NCI-H1930 (cell line): ENCODE results near the gene C17orf50.

ENCODE experiments used
- DNase-seq, 2 experiments: peaks; one replicate each; lab custom pipeline; 2025; lab: John Stamatoyannopoulos, UW

The C17orf50 gene

DNA sequence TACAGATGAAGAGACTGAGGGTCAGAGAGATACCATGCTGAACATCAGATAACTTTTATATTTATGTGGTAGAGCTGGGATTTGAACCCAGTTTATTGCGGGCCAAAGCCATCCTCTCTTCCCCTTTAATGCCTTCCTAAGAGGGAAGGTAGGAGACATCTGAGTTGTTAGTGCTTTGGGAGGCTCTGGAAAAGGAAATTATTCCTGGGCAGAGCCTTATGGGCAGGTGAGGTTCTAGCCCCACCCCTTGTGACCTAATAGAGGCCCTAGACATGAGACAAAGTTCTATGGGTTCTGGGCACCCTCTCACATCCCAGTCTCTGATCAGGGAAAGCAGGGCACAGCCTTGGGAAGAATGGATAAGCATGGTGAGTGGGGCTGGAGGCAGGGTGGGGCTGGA, at the start of gene C17orf50:
Gene C17orf50 (plus strand): TSS at position 301 of the 400 bp plus-strand sequence. CDS start 55 bp downstream, at position 356.
- DNase-seq = no peak

DNA sequence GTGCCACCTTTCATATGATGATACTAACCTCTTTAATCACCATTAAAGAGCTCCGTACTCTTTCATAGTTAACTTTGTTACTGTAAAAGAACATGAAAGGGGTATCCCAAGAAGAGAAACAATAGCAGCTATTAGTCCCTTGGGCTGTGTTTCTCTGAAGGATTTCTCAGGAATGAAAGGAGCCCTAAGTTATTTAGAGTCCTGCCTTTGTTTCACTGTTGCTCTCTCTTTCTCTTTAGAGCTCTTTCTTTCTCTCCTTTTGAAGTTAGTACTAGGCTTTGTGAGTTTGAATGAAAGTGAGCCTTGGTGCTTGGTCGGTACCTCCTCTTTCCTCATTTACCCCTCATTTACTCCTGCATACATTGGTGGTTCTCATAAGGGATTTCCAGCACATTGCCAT, 49.7 kb upstream of the C17orf50 start:
- DNase-seq = no peak

DNA sequence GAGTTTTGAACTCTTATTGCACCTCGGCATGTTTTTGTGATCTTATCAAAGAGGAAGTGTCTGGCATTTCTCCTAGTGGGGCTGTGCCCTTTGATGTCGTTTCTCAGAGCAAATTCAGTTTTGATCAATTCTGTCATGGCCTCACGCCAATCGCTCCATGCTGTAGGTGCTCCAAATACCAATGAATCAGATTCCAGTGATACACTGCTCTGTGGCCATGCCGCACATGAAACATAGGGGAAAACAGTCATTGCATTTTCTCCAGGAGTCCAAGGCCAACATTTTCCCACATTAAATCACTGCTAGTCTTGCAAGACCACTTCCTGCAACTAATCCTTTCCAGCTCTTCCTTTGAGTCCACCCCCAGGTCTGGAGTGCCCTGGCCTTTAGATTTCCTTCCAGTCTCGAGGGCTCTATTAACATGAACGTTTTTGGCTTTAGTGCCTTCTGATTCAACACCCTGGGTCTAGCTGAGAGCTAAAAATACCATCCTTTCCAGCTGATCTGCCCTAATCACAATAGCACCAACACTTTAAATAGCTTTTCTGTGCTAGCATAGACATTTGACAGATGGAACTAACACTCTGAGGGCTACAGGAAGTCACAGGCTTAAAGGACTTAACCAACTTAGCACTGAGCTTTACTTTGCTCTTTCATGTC, 47.5 kb upstream of the C17orf50 start:
- no peak for DNase-seq

DNA sequence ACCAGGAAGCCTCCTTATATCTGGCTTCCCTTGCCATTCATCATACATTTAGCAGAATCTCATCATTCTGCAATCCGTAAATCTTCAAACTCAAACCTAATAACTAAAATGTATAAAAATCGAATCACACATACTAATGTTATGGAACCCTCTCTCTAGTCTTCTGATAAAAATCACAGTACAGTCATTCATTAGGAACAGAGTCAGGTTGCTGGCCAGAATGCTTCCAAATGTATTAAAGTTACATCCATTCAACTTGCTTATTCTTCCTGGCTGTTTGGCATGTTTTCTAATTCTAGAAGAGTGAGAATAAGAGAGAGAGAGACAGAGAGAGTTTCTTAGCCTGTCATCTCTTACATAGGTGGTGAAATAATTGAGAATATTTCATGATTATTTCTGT, 45.7 kb upstream of the C17orf50 start:
- no peak for DNase-seq

DNA sequence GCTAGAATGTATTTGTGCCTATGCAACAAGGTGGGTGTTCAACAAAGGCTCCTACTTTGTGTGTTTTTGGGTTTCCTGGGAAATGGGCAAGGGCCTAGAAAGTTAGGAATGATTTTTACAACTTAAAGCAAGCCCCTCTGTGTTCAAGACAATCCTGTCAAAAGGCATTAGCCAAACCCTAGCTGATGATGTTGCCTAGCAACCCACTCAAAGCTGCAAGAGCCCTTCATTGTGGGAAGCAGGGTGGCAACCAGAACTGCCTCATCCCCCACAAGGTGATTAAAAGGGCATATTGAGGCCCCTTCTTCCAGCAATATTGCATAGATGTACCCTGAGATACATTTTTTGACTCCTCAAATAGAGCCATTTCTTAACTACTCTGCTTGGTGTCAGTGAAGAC, 45.3 kb upstream of the C17orf50 start:
- DNase-seq = no peak

DNA sequence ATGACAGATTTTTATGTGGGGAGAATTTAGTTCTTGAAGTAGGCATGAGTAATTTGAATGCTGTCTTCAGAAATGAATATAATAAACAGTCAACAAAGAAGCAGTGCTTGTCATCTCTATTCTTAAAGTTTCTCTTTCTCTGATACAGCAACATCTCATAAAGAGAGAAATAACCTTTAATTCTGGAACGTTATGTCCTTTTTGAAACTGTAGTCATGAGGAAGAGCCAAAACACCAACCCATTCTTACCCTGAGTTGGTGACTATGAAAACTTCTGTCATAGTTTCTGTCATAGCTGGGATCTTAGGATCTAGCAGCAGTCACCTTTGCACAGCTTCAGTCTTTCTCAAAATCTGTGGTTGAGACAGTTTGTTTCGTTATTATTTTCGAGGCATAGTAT, 44.5 kb upstream of the C17orf50 start:
- no peak for DNase-seq

DNA sequence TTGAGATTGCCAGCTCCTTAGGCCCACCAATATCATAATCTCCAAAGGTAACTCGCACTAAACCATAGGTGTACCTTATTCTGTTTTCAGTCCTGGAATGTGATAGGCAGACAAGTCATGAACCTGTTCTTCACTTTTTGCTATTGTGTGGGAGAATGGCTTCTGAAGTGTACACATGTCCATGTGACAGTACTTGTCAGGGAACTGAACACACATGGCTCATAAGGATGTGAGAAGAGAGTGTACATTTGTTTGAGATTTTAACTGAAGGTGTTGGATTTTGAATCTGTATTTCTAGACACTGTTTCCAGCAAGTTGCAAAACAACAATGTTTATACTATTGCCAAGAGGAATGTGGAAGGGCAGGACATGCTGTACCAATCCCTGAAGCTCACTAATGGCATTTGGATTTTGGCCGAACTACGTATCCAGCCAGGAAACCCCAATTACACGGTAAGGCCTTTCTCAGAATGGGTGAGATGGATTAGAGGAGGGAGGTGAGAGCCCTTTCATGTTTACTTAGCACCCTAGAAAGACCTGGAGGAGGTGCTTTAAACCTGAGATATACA, 43.7 kb upstream of the C17orf50 start:
- no peak for DNase-seq

DNA sequence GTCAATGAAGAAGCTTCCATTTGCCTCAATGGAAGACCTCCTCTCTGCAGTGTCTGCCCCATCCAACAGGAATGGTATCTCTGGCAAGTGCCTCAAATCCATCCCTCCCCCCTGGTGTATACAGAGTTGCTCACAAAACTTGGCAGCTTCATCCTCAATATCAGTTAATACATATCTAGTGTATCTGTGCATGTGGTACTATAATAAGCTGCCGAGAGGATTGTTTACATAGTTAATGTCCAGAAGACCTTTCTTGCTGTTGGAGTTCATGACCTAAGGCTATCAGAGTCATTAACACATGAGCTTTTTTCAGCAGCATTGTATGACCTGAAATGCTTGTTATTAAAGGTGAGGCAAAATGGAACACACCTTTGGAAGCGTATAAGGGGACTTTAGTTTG, 43.2 kb upstream of the C17orf50 start:
- DNase-seq = no peak

DNA sequence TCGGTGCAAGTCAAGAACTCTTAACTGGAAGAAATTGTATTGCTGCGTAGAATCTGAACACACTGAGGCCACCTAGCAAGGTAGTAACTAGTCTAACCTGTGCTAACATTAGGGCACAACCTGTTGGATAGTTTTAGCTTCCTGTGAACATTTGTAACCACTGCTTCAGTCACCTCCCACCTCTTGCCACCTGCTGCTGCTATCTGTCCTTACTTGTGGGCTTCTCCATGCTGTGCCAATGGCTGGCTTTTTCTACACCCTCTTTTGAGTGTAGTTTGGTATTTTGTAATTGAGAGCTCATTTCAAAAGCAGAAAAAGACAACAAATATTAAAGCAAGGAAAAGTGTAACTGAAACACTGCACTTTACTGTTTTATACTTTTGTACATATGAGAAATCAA, 37.0 kb upstream of the C17orf50 start:
- DNase-seq = no peak

DNA sequence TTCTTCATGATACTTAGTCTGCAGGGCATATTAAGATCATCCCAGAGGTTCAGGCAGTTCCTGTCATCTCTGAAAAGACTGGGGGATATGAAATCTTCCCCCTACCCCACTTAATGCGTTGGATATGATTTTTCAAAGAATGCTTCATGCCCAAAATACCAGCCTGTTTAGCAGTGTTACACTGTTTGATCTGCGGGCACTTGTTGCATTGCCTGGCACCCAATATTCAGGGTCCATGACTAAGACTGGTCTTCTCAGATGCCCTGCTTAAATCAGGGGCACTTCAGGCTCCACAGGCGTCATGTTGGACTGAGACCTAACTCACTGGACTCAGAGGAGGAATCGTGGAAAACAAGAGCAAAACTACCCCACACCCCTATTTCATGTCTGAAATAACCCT, 35.6 kb upstream of the C17orf50 start:
- no peak for DNase-seq

DNA sequence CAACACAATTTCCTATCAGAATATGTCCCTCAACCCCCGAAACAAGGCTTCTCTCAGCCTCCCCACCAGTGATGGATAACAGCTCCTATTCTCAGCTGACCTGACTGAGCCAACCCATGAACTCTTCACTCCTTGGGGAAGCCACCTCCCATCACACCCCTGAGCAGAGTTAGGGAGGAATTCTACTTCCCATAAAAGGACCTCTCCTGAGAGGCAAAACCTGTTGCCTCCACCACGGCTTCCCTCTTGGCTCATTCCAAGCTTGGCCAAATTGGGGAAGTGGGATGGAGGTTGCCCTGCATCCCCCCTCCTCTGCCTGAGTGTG, 34.9 kb upstream of the C17orf50 start:
- DNase-seq = no peak

DNA sequence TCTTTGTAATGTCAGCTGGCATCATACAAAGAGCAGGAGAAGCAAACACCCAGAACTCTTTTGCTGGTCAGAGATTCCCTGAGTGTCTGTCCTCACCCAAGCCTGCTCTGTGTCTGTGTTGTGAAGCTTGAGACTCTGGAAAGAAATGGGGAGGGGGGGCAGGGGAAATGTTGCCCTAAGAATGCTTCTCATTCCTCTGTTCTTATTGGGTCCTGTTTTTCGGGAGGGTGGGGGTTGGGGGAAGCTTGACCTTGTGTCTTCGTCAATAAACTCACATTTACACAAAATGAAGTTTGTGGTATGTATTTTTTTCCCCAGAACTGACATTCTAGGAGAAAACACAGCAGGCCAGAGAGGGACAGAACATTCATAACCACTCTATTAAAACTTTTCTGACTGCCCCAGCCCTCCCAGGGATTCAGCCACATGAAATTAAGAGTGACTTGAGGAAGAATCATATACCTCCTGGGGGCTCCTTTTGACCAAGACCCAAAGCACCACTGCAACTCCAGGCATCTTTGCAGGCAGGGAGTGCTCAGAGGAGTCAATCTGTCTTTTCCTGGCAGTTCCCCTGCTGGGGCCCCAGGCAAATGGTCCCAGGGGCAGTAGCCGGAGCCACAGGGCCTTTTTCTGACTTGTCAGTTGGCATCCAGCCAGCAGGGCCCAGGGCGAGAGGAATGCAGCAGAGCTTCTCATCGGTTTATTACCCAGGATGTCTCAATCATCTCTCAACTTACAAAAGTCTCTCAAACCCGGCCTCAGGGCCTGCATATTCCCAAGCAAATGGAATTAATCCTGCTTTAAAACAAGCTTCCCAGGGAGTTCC, 34.3 kb upstream of the C17orf50 start:
- DNase-seq = no peak

DNA sequence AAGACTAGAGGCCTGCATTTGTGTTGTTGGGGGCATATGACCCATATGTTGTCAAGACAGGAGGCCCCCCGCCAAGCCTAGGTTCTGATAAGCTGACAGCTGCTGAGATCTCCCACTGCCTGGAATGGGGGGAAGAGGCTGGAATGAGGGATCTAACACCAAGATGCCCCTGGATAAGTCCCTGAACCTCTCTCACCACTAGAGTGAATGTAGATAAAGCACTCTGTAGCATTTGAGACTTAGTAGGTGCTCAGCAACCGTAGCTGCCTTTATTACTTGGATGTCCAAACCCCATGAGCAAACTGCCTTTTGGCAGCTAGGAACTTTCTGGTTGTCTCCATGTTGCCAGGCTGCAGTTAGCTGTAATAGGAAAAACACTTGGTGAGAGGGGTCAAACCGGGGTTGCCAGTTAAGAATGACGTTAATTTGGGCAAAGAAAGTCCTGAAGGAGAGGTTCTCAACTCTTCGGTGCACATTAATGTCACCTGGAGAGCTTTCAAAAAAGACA, 33.7 kb upstream of the C17orf50 start:
- DNase-seq = no peak

DNA sequence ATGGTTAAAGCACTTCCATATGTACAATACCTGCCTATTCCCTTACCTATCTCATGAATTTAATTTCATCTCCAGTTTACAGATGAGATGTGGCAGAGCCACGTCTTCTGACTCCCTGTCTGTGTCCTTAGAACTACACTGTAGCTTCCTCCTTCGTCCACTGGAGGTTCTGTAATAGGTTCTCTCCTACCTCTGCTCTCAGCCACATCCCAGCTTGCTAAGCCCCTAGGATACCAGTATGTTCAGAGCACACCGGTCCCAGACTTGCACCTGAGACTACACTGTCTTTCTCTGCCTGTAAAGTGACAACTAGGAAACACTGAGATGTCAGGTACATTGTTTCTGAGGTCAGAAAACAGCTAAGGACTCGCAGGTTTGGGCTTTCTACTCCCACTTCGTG, 33.1 kb upstream of the C17orf50 start:
- DNase-seq = no peak

DNA sequence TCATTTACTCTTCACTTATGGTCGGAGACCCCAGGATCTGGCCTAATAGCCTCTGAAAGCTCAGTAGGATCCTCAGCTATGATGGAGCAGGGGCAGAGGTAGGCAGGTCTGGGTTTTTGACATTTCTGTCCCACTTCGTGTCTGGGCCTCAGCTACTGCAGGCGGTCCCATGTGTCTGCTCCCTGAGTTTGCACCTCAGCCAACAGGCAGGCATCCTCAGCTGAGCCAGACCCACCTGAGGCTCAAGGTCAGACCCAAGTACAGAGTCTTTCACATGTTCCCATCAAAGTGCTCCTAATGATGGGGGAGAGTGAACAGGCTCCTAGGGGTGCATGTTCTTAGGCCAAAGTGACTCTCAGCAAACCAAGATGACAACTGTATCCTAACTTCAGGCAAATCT, 32.1 kb upstream of the C17orf50 start:
- no peak for DNase-seq

DNA sequence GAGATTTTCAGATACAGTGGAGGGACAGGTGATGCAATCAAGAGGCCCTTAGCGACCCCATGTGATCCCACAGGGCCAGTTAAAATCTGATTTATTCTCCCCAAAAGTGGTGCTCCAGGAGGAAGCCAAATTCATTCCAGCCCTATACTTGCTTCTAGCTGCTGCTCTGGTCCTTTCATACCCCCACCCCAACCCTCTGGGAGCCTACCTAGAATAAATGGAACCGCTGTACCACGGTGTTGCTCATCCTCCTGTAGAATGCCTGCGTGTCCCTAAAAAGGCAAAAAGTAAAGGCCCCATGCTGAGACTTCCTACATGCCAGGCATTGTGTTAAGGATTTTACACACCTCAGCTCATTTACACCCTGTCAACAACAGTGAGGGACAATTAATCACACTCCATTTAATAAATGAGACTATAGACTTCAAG, 31.3 kb upstream of the C17orf50 start:
- no peak for DNase-seq

DNA sequence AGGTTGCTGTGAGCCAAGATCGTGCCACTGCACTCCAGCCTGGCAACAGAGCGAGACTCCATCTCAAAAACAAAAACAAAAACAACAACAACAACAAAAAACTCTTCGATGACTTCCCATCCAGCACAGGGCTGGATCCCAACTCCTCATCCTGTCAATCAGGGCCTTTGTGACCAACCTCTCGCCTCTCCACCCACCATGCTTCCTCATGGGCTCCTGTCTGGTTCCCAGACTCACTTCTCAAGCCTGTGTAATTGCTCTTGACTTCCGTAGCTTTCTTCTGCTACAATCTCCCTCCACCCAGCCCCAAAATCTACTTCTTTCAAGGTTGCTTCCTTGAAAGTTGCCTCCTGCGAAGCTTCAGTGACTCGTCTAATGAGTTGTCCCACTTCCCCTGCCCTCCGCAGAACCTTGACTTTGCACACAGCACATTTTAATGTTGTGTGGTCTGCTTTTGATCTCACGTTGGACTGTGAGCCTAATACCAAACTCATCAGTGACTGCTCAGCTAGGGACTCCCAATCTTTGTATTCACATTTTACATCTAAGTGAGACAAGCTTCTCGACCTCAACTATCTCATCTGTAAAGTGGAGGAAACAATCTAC, 30.2 kb upstream of the C17orf50 start:
- no peak for DNase-seq

DNA sequence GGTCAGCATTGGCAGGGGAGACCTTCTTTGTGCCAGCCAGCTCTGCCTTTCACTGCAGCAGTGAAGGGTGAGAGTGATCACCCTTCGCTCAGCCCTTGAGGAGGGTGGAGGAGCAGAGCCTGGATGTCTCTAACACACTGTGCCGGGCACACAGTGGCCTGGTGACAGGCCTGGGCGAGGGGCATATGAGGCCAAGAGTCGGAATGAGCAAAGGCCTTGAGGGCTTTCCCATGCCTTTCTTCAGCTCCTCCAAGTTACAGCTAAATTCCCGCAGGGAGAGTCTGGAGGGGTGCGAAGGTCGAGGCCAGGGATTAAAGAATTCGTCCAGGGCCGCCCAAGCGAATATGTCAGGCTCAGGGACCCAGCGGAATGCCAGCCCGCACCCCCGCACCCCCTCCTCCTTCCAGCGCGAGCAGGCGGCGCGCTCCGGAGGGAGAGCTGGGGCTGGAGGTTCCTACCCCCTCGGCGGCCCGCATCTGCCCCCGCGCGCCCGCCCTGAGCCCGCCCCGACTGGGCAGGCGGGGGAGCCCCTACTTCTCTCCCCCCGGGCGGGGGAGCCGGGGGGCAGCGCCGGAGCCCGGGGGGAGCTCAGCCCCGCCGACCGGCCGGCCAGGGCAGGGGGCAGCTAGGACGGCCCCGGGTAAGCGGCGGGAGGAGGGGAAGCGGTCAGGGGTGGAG, 29.3 kb upstream of the C17orf50 start, which contains the start of gene RASL10B:
Gene RASL10B (plus strand): TSS at position 401 of the 678 bp plus-strand sequence. CDS start 3,546 bp downstream, outside the sequence.
- DNase-seq = peak; percentile 31 to 34

DNA sequence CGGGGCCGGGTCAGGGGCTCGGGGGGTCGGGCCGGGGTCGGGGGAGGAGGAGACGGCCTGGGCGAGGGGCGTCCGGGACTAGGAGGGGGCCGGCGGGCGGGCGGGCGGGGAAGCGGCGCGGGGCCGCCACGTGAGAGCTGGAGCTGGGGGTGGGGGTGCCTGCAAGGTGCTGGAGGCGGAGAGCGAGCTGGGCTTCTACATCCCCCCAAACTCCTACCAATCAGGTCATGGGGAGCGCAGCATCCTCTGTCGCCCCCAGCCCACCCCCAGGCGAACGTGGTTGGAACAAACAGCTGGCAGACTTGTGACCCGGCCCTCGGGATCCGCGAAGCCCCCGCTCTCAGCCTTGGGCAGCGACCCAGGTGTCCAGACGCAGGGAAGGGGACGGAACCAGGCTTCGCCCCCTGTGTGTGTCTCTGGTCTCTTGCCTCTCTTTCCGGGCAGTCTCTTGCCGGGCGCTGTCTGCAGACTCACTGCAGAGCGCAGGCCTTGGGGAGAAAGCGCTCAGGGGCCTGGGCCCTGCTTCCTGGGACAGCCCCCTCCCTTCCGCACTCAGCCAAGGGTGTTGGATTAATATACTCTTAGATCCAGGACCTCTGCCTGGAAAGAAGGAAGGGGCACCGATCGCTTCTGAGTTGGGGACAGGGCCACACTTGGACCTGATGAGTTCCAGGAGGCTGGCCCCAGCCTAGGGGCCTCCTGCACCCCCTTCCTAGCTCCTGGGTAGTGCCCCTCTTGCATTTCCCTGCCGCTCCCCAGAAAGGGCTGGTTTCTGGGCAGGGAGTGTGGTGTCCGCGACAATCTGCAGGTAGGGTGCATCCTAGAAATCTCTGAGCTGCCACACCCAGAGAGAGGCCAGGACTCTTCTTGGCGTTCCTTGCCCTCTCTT, 28.5 kb upstream of the C17orf50 start:
- DNase-seq = no peak

DNA sequence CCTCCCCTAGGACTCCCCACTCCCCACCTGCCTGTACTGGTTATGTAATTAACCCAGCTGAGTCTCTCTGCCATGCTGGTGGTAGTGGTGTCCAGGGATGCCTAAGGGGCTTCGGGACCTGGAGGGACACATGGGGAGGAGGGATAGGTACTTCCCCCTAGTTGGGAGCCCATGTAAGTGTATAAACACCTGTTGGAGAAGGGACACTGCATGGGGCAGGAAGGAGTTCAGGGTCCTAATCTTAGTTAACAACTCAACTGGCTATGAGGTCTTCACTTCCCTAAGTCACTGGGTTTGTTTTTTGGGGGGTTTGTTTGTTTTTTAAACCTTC, 27.9 kb upstream of the C17orf50 start:
- DNase-seq = no peak

DNA sequence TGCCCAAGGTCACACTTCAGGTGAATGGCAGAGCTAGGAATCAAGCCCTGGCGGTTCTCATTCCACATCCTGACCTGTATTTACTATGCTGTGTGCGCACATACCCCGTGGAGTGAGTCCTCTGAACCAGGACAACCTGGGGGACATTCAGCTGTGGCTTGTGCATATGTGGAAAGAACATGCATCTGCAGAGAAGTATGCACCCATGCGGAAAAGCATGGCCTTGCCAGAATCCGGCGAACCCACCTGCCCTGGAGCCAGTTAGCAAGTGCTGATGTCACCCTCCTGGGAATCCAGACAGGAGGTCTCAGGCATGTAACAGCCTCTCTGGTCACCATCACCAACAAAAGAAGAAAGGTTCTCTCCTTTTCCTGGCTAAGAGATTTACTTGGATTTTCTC, 27.3 kb upstream of the C17orf50 start:
- DNase-seq = no peak
